Measurements from ENCODE around the gene ARRDC5. TPM values are rescaled to one million over a fixed set of nuclear protein-coding genes. Genes with fewer than 3 reads are reported as not detected.

The ARRDC5 gene
- total RNA-seq, 1 experiment from 2014 or later: not detected

- Histone ChIP-seq H4K20me1 (ENCODE audit: control insufficient read depth, insufficient read depth, insufficient read length) (peaks cover 4% of the 10 kb centered on the region), H2BK12ac (ENCODE audit: insufficient read length, low read depth, low read length) (no peak overlapping the region), H2BK5ac (ENCODE audit: insufficient read length, low read length) (no peak overlapping the region), H3K18ac (ENCODE audit: insufficient read length, low read depth, low read length) (no peak overlapping the region), H3K14ac (ENCODE audit: insufficient read depth, low read length) (no peak overlapping the region; the same call in 1 of the 2 replicates), H2BK15ac (ENCODE audit: low read depth, low read length) (no peak overlapping the region), H3K79me2 (ENCODE audit: insufficient read depth, low read length) (no peaks in the 10 kb centered on the region), H2BK120ac (ENCODE audit: low read depth, low read length, poor library complexity, severe bottlenecking) (no peak overlapping the region), H4K8ac (replicated peaks; ENCODE audit: insufficient read length, low read depth, low read length) (no peak overlapping the region), H3K56ac (ENCODE audit: insufficient read length, low read depth, low read length) (no peak overlapping the region), H2AK5ac (ENCODE audit: insufficient read length, low read length) (no peak overlapping the region), H3K27me3 (ENCODE audit: insufficient read depth, low read length) (peaks cover 4% of the 10 kb centered on the region), H3K23ac (ENCODE audit: insufficient read length, low read depth, low read length) (no peak overlapping the region), H3K4ac (ENCODE audit: low read depth, low read length) (no peak overlapping the region), H2BK20ac (ENCODE audit: low read depth, low read length, poor library complexity, severe bottlenecking) (no peak overlapping the region), H3K9me3 (ENCODE audit: control insufficient read depth, low read depth, low read length) (no peaks in the 10 kb centered on the region), H3K4me1 (ENCODE audit: insufficient read depth, low read length) (no peaks in the 10 kb centered on the region), H3K27ac (ENCODE audit: insufficient read length, low read depth, low read length) (no peak overlapping the region), H4K5ac (ENCODE audit: insufficient read length, low read depth, low read length) (no peak overlapping the region), H2AFZ (ENCODE audit: low read length) (no peak overlapping the region), H3K9ac (ENCODE audit: extremely low read depth, insufficient read length, low read length) (no peak overlapping the region), H3K4me2 (ENCODE audit: insufficient read depth, insufficient read length, low read length) (no peak overlapping the region), H3T11ph (ENCODE audit: low read length) (no peak overlapping the region), H4K91ac (ENCODE audit: insufficient read length, low read depth, low read length) (no peak overlapping the region), H3K79me1 (ENCODE audit: insufficient read depth, low read depth, low read length, poor library complexity, severe bottlenecking) (no peaks in the 10 kb centered on the region), H3K23me2 (ENCODE audit: insufficient read length, low read depth, low read length, poor library complexity, severe bottlenecking) (no peaks in the 10 kb centered on the region)
- no peak overlapping the region for H3K4me3 Mint-ChIP-seq
- TF ChIP-seq, protein P1, sequence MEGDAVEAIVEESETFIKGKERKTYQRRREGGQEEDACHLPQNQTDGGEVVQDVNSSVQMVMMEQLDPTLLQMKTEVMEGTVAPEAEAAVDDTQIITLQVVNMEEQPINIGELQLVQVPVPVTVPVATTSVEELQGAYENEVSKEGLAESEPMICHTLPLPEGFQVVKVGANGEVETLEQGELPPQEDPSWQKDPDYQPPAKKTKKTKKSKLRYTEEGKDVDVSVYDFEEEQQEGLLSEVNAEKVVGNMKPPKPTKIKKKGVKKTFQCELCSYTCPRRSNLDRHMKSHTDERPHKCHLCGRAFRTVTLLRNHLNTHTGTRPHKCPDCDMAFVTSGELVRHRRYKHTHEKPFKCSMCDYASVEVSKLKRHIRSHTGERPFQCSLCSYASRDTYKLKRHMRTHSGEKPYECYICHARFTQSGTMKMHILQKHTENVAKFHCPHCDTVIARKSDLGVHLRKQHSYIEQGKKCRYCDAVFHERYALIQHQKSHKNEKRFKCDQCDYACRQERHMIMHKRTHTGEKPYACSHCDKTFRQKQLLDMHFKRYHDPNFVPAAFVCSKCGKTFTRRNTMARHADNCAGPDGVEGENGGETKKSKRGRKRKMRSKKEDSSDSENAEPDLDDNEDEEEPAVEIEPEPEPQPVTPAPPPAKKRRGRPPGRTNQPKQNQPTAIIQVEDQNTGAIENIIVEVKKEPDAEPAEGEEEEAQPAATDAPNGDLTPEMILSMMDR (conservative IDR thresholded peaks at IDR 0.05): no peak
- H3K4me1 Mint-ChIP-seq: peaks cover 12 to 13% of the 10 kb centered on the region in 2 experiments
- DNase-seq: no peak
- WGBS (ENCODE audit: extremely low coverage, insufficient read length, low lambda C conversion rate): no CpG with 5 or more reads among the region's 22 CpGs
- peaks cover 0 to 2% of the 10 kb centered on the region in 2 experiments; a peak in 1 of 5 replicates for H3K9me3 Mint-ChIP-seq
- H3K27me3 Mint-ChIP-seq (ENCODE audit: low read depth): peaks cover 62% of the 10 kb centered on the region
- H3K27ac Mint-ChIP-seq: no peak overlapping the region
- no peaks in the 10 kb centered on the region for H3K36me3 Mint-ChIP-seq (ENCODE audit: insufficient read depth in 1 of 3, low read depth in 3 of 3)
Measured at GRCh38 chr19:4891066-4891465, 11.6 kb downstream of the ARRDC5 start.

All from H9 (cell line).